ENCODE results near the gene ABCC1.

ABCC1 gene

DNA sequence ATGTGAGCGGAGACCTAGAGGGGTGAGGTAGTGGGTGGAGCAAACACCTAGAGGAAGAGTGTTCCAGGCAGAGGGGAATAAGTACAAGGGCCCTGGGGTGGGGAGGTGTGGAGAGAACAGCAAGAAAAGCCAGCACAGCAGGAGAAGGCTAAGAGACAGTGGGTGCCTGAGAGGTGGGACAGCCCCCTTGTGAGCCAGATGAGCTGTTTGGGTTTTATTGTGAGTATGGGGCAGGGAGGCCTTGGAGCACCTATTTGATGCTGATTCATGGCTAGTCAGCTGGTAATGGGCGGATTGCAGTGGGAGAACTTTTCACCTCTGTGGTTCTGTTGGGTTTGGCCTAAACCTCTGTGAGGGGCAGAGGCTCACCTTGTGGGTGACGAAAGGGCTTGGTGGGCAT, 68.4 kb downstream of the ABCC1 start:
- no peak for DNase-seq (ENCODE audit: low spot score)
- TF ChIP-seq, protein P1, sequence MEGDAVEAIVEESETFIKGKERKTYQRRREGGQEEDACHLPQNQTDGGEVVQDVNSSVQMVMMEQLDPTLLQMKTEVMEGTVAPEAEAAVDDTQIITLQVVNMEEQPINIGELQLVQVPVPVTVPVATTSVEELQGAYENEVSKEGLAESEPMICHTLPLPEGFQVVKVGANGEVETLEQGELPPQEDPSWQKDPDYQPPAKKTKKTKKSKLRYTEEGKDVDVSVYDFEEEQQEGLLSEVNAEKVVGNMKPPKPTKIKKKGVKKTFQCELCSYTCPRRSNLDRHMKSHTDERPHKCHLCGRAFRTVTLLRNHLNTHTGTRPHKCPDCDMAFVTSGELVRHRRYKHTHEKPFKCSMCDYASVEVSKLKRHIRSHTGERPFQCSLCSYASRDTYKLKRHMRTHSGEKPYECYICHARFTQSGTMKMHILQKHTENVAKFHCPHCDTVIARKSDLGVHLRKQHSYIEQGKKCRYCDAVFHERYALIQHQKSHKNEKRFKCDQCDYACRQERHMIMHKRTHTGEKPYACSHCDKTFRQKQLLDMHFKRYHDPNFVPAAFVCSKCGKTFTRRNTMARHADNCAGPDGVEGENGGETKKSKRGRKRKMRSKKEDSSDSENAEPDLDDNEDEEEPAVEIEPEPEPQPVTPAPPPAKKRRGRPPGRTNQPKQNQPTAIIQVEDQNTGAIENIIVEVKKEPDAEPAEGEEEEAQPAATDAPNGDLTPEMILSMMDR (IDR thresholded peaks at IDR 0.05; ENCODE audit: extremely low read depth, missing control alignments), result no peak

- DNase-seq (ENCODE audit: low spot score), result no peak
Observed at GRCh38 chr16:16018705-16019104, 69.3 kb downstream of the ABCC1 start.

GRCh38 chr16:16019488-16019887, 70.1 kb downstream of the ABCC1 start:
- no peak for DNase-seq (ENCODE audit: low spot score)
- TF ChIP-seq, protein P1 (IDR thresholded peaks at IDR 0.05; ENCODE audit: extremely low read depth, missing control alignments), result no peak

More at GRCh38 chr16:16018705-16019104, 69.3 kb downstream of the ABCC1 start:
- TF ChIP-seq, protein P1 (IDR thresholded peaks at IDR 0.05; ENCODE audit: extremely low read depth, missing control alignments), result no peak

GRCh38 chr16:16020291-16020690, 70.9 kb downstream of the ABCC1 start:
- DNase-seq (ENCODE audit: low spot score), result no peak
- TF ChIP-seq, protein P1 (IDR thresholded peaks at IDR 0.05; ENCODE audit: extremely low read depth, missing control alignments), result no peak

GRCh38 chr16:16021020-16021419, 71.6 kb downstream of the ABCC1 start:
- DNase-seq (ENCODE audit: low spot score), result no peak
- TF ChIP-seq, protein P1 (IDR thresholded peaks at IDR 0.05; ENCODE audit: extremely low read depth, missing control alignments), result no peak

GRCh38 chr16:16021646-16021987, 72.2 kb downstream of the ABCC1 start:
- TF ChIP-seq, protein P1 (IDR thresholded peaks at IDR 0.05; ENCODE audit: extremely low read depth, missing control alignments), result no peak
- no peak for DNase-seq (ENCODE audit: low spot score)

- TF ChIP-seq, protein P1 (IDR thresholded peaks at IDR 0.05; ENCODE audit: extremely low read depth, missing control alignments), result no peak
- no peak for DNase-seq (ENCODE audit: low spot score)
Observed at GRCh38 chr16:16021988-16022682, 72.7 kb downstream of the ABCC1 start.
